H9 (cell line): ENCODE results near the gene OGFR. TPM values are rescaled to one million over a fixed set of nuclear protein-coding genes. Genes with fewer than 3 reads are reported as not detected.

Experiments used
- DNase-seq: peaks from one replicate; pipeline ENCODE4 v3.0.0-alpha.2; 2017
- H2AFZ ChIP-seq: one replicate; pipeline ENCODE4 v1.6.1; 2013; ENCODE audit warnings: mild to moderate bottlenecking, low read length, control low read depth, moderate library complexity
- H2AK5ac ChIP-seq: 2 replicates; pipeline ENCODE4 v1.6.1; 2013; ENCODE audit warnings: low read length, control low read depth, mixed read lengths; ENCODE audit not compliant: insufficient read length
- H2BK120ac ChIP-seq: one replicate; pipeline ENCODE4 v1.6.1; 2013; ENCODE audit warnings: low read depth, mild to moderate bottlenecking, low read length, control low read depth, inconsistent platforms; ENCODE audit not compliant: poor library complexity, severe bottlenecking
- H2BK12ac ChIP-seq: 2 replicates; pipeline ENCODE4 v1.6.1; 2013; ENCODE audit warnings: low read length, control low read depth, mixed read lengths, low read depth; ENCODE audit not compliant: insufficient read length
- H2BK15ac ChIP-seq: 2 replicates; pipeline ENCODE4 v1.6.1; 2013; ENCODE audit warnings: low read depth, low read length, control low read depth
- H2BK20ac ChIP-seq: one replicate; pipeline ENCODE4 v1.6.1; 2013; ENCODE audit warnings: low read depth, mild to moderate bottlenecking, low read length, control low read depth, inconsistent platforms; ENCODE audit not compliant: poor library complexity, severe bottlenecking
- H2BK5ac ChIP-seq: 2 replicates; pipeline ENCODE4 v1.6.1; 2013; ENCODE audit warnings: low read length, control low read depth, mixed read lengths; ENCODE audit not compliant: insufficient read length
- H3K14ac ChIP-seq: 2 replicates; pipeline ENCODE4 v1.6.1; 2013; ENCODE audit warnings: low read length, control low read depth; ENCODE audit not compliant: insufficient read depth
- H3K18ac ChIP-seq: 2 replicates; pipeline ENCODE4 v1.6.1; 2013; ENCODE audit warnings: low read depth, mild to moderate bottlenecking, mixed read lengths, low read length, control low read depth; ENCODE audit not compliant: insufficient read length
- H3K23ac ChIP-seq: 2 replicates; pipeline ENCODE4 v1.6.1; 2013; ENCODE audit warnings: low read length, control low read depth, mixed read lengths, low read depth; ENCODE audit not compliant: insufficient read length
- H3K23me2 ChIP-seq: 2 replicates; pipeline ENCODE4 v1.6.1; 2013; ENCODE audit warnings: low read depth, mild to moderate bottlenecking, mixed read lengths, low read length, control low read depth; ENCODE audit not compliant: insufficient read length, poor library complexity, severe bottlenecking
- H3K27ac ChIP-seq: 2 replicates; pipeline ENCODE4 v1.5.1; 2013; ENCODE audit warnings: low read length, control low read depth, mixed read lengths, low read depth; ENCODE audit not compliant: insufficient read length
- H3K27me3 ChIP-seq: 2 replicates; pipeline ENCODE4 v1.6.1; 2013; ENCODE audit warnings: low read length, control low read depth, inconsistent platforms; ENCODE audit not compliant: insufficient read depth
- H3K4ac ChIP-seq: 2 replicates; pipeline ENCODE4 v1.6.1; 2013; ENCODE audit warnings: low read depth, mild to moderate bottlenecking, control low read depth, inconsistent platforms, low read length, moderate library complexity
- H3K4me1 ChIP-seq: 2 replicates; pipeline ENCODE4 v1.6.1; 2013; ENCODE audit warnings: low read length, control low read depth, inconsistent platforms; ENCODE audit not compliant: insufficient read depth
- H3K4me2 ChIP-seq: 2 replicates; pipeline ENCODE4 v1.6.1; 2013; ENCODE audit warnings: low read length, control low read depth, mixed read lengths; ENCODE audit not compliant: insufficient read length, insufficient read depth
- H3K56ac ChIP-seq: 2 replicates; pipeline ENCODE4 v1.6.1; 2013; ENCODE audit warnings: low read depth, mild to moderate bottlenecking, mixed read lengths, low read length, control low read depth; ENCODE audit not compliant: insufficient read length
- H3K79me1 ChIP-seq: 2 replicates; pipeline ENCODE4 v1.6.1; 2013; ENCODE audit warnings: low read depth, mild to moderate bottlenecking, moderate library complexity, low read length, control low read depth, inconsistent platforms; ENCODE audit not compliant: insufficient read depth, poor library complexity, severe bottlenecking
- H3K79me2 ChIP-seq: 2 replicates; pipeline ENCODE4 v1.6.1; 2013; ENCODE audit warnings: low read length, control low read depth, inconsistent platforms; ENCODE audit not compliant: insufficient read depth
- H3K9ac ChIP-seq: 2 replicates; pipeline ENCODE4 v1.6.1; 2013; ENCODE audit warnings: low read length, control low read depth, mixed read lengths; ENCODE audit not compliant: insufficient read length; ENCODE audit errors: extremely low read depth
- H3K9me3 ChIP-seq: one replicate; pipeline ENCODE4 v1.6.1; 2013; ENCODE audit warnings: low read depth, low read length, inconsistent platforms; ENCODE audit not compliant: control insufficient read depth
- H3T11ph ChIP-seq: one replicate; pipeline ENCODE4 v1.6.1; 2013; ENCODE audit warnings: mild to moderate bottlenecking, low read length, control low read depth, inconsistent platforms
- H4K20me1 ChIP-seq: one replicate; pipeline ENCODE4 v1.6.1; 2013; ENCODE audit not compliant: control insufficient read depth, insufficient read length, insufficient read depth
- H4K5ac ChIP-seq: 2 replicates; pipeline ENCODE4 v1.6.1; 2013; ENCODE audit warnings: low read depth, mild to moderate bottlenecking, mixed read lengths, low read length, control low read depth; ENCODE audit not compliant: insufficient read length
- H4K8ac ChIP-seq: replicated peaks from 2 replicates; pipeline ENCODE4 v1.6.1; 2013; ENCODE audit warnings: low read length, control low read depth, mixed read lengths, low read depth; ENCODE audit not compliant: insufficient read length
- H4K91ac ChIP-seq: 2 replicates; pipeline ENCODE4 v1.6.1; 2013; ENCODE audit warnings: low read depth, mild to moderate bottlenecking, moderate library complexity, mixed read lengths, low read length, control low read depth; ENCODE audit not compliant: insufficient read length
- H3K27ac Mint-ChIP-seq, 3 experiments: 2 replicates in 2 of 3; 3 replicates in 1 of 3; pipeline ENCODE4 v1.8.0; 2020 to 2021; ENCODE audit warnings: mixed read lengths in 3 of 3, mild to moderate bottlenecking in 1 of 3, moderate library complexity in 1 of 3
- H3K27me3 Mint-ChIP-seq: 2 replicates; pipeline ENCODE4 v1.8.0; 2021; ENCODE audit warnings: low read depth, mild to moderate bottlenecking, moderate library complexity, mixed read lengths
- H3K36me3 Mint-ChIP-seq, 3 experiments: 2 replicates in 2 of 3; 3 replicates in 1 of 3; pipeline ENCODE4 v1.8.0; 2020 to 2021; ENCODE audit warnings: low read depth in 3 of 3, mixed read lengths in 3 of 3; ENCODE audit not compliant: insufficient read depth in 1 of 3
- H3K4me1 Mint-ChIP-seq, 2 experiments: 2 replicates each; pipeline ENCODE4 v1.8.0; 2020; ENCODE audit warnings: mixed read lengths in 2 of 2
- H3K4me3 Mint-ChIP-seq, 2 experiments: 2 replicates in 1 of 2; 3 replicates in 1 of 2; pipeline ENCODE4 v1.8.0; 2020 to 2021; ENCODE audit warnings: mild to moderate bottlenecking in 2 of 2, mixed read lengths in 2 of 2, moderate library complexity in 1 of 2
- H3K9me3 Mint-ChIP-seq, 2 experiments: 2 replicates in 1 of 2; 3 replicates in 1 of 2; pipeline ENCODE4 v1.8.0; 2020; ENCODE audit warnings: mild to moderate bottlenecking in 2 of 2, mixed read lengths in 2 of 2, moderate library complexity in 1 of 2
- CTCF ChIP-seq: fragments of 200-600 bp; sonication (generic); conservative IDR thresholded peaks from 3 replicates; pipeline ENCODE4 v1.8.0; 2021; ENCODE audit warnings: antibody characterized with exemption, mild to moderate bottlenecking
- WGBS: extraction: QIAGEN DNeasy Blood & Tissue Kit; methylation state at CpG from one replicate; pipeline ENCODE4 v1.1.7; 2013; ENCODE audit warnings: missing lambda C conversion rate, low lambda C conversion rate, mixed read lengths; ENCODE audit not compliant: insufficient read length; ENCODE audit errors: extremely low coverage; 5-methylcytosine and 5-hydroxymethylcytosine counted together
- total RNA-seq: library from RNA; stranded (reverse); gene quantifications from 2 replicates; pipeline ENCODE4 v1.2.1, GENCODE V29; 2021

The OGFR gene
- total RNA-seq, 1 experiment from 2014 or later, result 33.1 TPM

GRCh38 chr20:62778601-62779416 lies 25.8 kb upstream of the OGFR start:
- H3K4me1 ChIP-seq, result peaks cover 3% of the 10 kb centered on the region; the same call in 1 of the 2 replicates

More at GRCh38 chr20:62778601-62779416, 25.8 kb upstream of the OGFR start:
- H2BK5ac ChIP-seq, result no peak overlapping the region
- no peaks in the 10 kb centered on the region for H3K27me3 ChIP-seq
- H3K9ac ChIP-seq, result no peak overlapping the region
- Mint-ChIP-seq H3K27me3 (peaks cover 6% of the 10 kb centered on the region), H3K4me1 (peaks cover 6 to 15% of the 10 kb centered on the region in 2 experiments), H3K27ac (no peak overlapping the region), H3K4me3 (no peak overlapping the region), H3K9me3 (no peaks in the 10 kb centered on the region; a peak in 1 of 5 replicates), H3K36me3 (no peaks in the 10 kb centered on the region; a peak in 1 of 7 replicates)
- no peak overlapping the region for H2BK12ac ChIP-seq
- H4K8ac ChIP-seq, result no peak overlapping the region
- H2AK5ac ChIP-seq, result no peak overlapping the region
- no peak overlapping the region for H3K4me2 ChIP-seq
- DNase-seq, result peak; percentile 83
- no peak overlapping the region for H2AFZ ChIP-seq
- H3T11ph ChIP-seq, result no peak overlapping the region
- no peak overlapping the region for H3K14ac ChIP-seq
- H3K9me3 ChIP-seq, result no peaks in the 10 kb centered on the region
- no peak overlapping the region for H3K27ac ChIP-seq
- no peak overlapping the region for H4K5ac ChIP-seq
- no peaks in the 10 kb centered on the region for H3K79me1 ChIP-seq
- H2BK120ac ChIP-seq, result no peak overlapping the region
- H3K79me2 ChIP-seq, result no peaks in the 10 kb centered on the region
- H4K91ac ChIP-seq, result no peak overlapping the region
- H3K23ac ChIP-seq, result no peak overlapping the region
- H2BK20ac ChIP-seq, result no peak overlapping the region
- no peaks in the 10 kb centered on the region for H3K23me2 ChIP-seq
- no peak overlapping the region for H3K18ac ChIP-seq
- TF ChIP-seq CTCF, result peak; percentile 22; the same call in 2 of the 3 replicates
- H3K56ac ChIP-seq, result no peak overlapping the region
- H2BK15ac ChIP-seq, result no peak overlapping the region
- no peaks in the 10 kb centered on the region for H4K20me1 ChIP-seq
- H3K4ac ChIP-seq, result no peak overlapping the region
- no CpG with 5 or more reads among the region's 24 CpGs for WGBS
